ENCODE results near the gene FRMD8. TPM values are rescaled to one million over a fixed set of nuclear protein-coding genes. Genes with fewer than 3 reads are reported as not detected.

FRMD8 gene
- total RNA-seq, 4 donors from 2014 or later: 96.5 to 226 (median 128) TPM

GRCh38 chr11:65404638-65405339 lies 18.4 kb downstream of the FRMD8 start:
- Histone ChIP-seq H3K9me3 (no peaks in the 10 kb centered on the region), H3K36me3 (peaks cover 0 to 99% (median 29%) of the 10 kb centered on the region in 3 donors), H3K4me3 (no peak overlapping the region), H3K27me3 (no peaks in the 10 kb centered on the region), H3K4me1 (peaks cover 0 to 13% (median 3%) of the 10 kb centered on the region in 4 donors), H3K27ac (peak overlapping the region in 2 of 4 donors; percentile 32 to 43)
- WGBS, 2 donors: 90 to 94% methylated on average over 24 of the region's 24 CpGs
- TF ChIP-seq EP300 (IDR thresholded peaks at IDR 0.05) (no peak), CTCF (IDR thresholded peaks at IDR 0.05) (no peak), POLR2A (IDR thresholded peaks at IDR 0.05) (no peak)
- DNase-seq (ENCODE audit: low spot score in 2 of 2): no peak

DNA sequence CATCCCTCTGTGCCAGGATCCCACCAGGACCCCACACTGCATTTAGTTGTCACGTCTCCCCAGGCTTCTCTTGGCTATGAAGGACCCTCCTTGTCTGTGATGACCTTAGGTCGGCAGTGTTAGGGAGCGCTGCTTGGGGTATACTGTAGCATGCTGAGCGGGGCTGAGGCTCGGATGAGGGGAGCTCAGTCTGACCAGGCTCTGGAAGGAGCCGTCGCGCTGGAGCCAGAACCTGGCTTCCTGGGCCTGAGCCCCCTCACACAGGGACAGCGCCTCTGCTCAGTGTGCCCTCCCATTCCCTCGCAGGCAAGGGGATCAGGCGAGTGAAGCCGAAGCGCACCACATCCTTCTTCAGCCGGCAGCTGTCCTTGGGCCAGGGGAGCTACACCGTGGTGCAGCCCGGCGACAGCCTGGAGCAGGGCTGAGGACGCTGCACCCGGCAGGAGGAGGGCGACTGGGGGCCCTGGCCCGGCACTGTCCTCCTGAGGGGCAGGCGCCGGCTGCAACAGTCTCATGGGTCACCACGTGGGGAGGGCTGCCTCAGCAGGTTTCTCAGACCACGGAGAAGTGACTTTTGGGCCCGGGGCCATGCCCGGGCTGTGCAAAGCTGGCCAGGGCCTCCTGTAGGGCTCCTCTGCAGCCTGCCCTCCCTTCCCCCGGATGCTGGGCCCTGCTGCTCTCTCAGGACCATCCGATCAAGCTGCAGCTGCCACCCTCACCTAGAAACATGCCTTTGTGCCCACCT lies 24.7 kb downstream of the FRMD8 start:
- H3K4me1 ChIP-seq: peaks cover 0 to 52% (median 26%) of the 10 kb centered on the region in 4 donors
- DNase-seq (ENCODE audit: low spot score in 2 of 2): peak in 1 of 2 donors; percentile 10
- no peak for TF ChIP-seq CTCF (IDR thresholded peaks at IDR 0.05)
- TF ChIP-seq POLR2A (IDR thresholded peaks at IDR 0.05): no peak
- TF ChIP-seq EP300 (IDR thresholded peaks at IDR 0.05): no peak
- no peaks in the 10 kb centered on the region for H3K9me3 ChIP-seq
- 57 to 62% methylated on average over 16 to 28 of the region's 29 CpGs for WGBS, 2 donors
- H3K27me3 ChIP-seq: no peaks in the 10 kb centered on the region
- H3K36me3 ChIP-seq: peaks cover 0 to 65% (median 11%) of the 10 kb centered on the region in 3 donors
- H3K27ac ChIP-seq: peak overlapping the region; percentile 79 to 100 (median 89)
- no peak overlapping the region for H3K4me3 ChIP-seq

- peak overlapping the region; percentile 79 to 100 (median 89) for H3K27ac ChIP-seq
- H3K36me3 ChIP-seq: peaks cover 0 to 59% (median 7%) of the 10 kb centered on the region in 3 donors
- H3K27me3 ChIP-seq: no peaks in the 10 kb centered on the region
- no peaks in the 10 kb centered on the region for H3K9me3 ChIP-seq
- peaks cover 0 to 57% (median 30%) of the 10 kb centered on the region in 4 donors for H3K4me1 ChIP-seq
- H3K4me3 ChIP-seq: no peak overlapping the region
- TF ChIP-seq CTCF (IDR thresholded peaks at IDR 0.05): no peak
- no peak for TF ChIP-seq EP300 (IDR thresholded peaks at IDR 0.05)
- TF ChIP-seq POLR2A (IDR thresholded peaks at IDR 0.05): no peak
- peak in 1 of 2 donors; percentile 1 for DNase-seq (ENCODE audit: low spot score in 2 of 2)
- WGBS, 2 donors: 75 to 84% methylated on average over 2 to 5 of the region's 5 CpGs
These were observed 25.2 kb downstream of the FRMD8 start for GRCh38 chr11:65411681-65412070.

- H3K4me1 ChIP-seq: peaks cover 0 to 65% (median 38%) of the 10 kb centered on the region in 4 donors
- peak overlapping the region; percentile 79 to 100 (median 89) for H3K27ac ChIP-seq
- 61 to 64% methylated on average over 23 to 24 of the region's 24 CpGs for WGBS, 2 donors
- no peak for TF ChIP-seq CTCF (IDR thresholded peaks at IDR 0.05)
- no peak for TF ChIP-seq EP300 (IDR thresholded peaks at IDR 0.05)
- TF ChIP-seq POLR2A (IDR thresholded peaks at IDR 0.05): no peak
- no peaks in the 10 kb centered on the region for H3K27me3 ChIP-seq
- H3K36me3 ChIP-seq: peaks cover 0 to 52% (median 6%) of the 10 kb centered on the region in 3 donors
- DNase-seq (ENCODE audit: low spot score in 2 of 2): peak in 1 of 2 donors; percentile 13
- H3K9me3 ChIP-seq: no peaks in the 10 kb centered on the region
- no peak overlapping the region for H3K4me3 ChIP-seq
These were observed 26.0 kb downstream of the FRMD8 start for GRCh38 chr11:65412271-65413076.
